DMS79 treated with DMSO at 0.1 percent for 48 hours (cell line): ENCODE results near the gene NUP62.
"Not testable (repeated sequence)": the region's sequence is repeated elsewhere in the genome, so short reads cannot be mapped to it uniquely, and the experiment has no call there.

ENCODE experiments used
- DNase-seq: peaks from one replicate; lab custom pipeline; 2025; lab: John Stamatoyannopoulos, UW

NUP62 gene

GRCh38 chr19:49929121-49929610 is at the start of gene NUP62, which contains the start of gene ATF5:
TSS of gene NUP62 (minus strand) at chr19:49929504. CDS start at chr19:49909807, 19,697 bp downstream.
TSS of gene ATF5 (plus strand) at chr19:49929205. CDS start at chr19:49930851, 1,646 bp downstream.
- DNase-seq, result peak; percentile 93

- DNase-seq, result no peak
Measured at GRCh38 chr19:49978324-49978723, 49.0 kb upstream of the NUP62 start.

GRCh38 chr19:49977881-49978280 is 48.6 kb upstream of the NUP62 start:
- DNase-seq, result no peak

- no peak for DNase-seq
Measured at GRCh38 chr19:49977076-49977475, 47.8 kb upstream of the NUP62 start.

- DNase-seq, result no peak
Measured at GRCh38 chr19:49976496-49976895, 47.2 kb upstream of the NUP62 start.

- DNase-seq, result no peak
Measured at GRCh38 chr19:49975051-49975450, 45.7 kb upstream of the NUP62 start.

GRCh38 chr19:49973987-49974386 is 44.7 kb upstream of the NUP62 start:
- no peak for DNase-seq

GRCh38 chr19:49972841-49973240 is 43.5 kb upstream of the NUP62 start:
- no peak for DNase-seq

- no peak for DNase-seq
Measured at GRCh38 chr19:49971991-49972411, 42.7 kb upstream of the NUP62 start.

- DNase-seq, result not testable (repeated sequence)
Measured at GRCh38 chr19:49969355-49969754, 40.1 kb upstream of the NUP62 start.

- DNase-seq, result no peak
Measured at GRCh38 chr19:49968279-49968922, 39.1 kb upstream of the NUP62 start.

- not testable (repeated sequence) for DNase-seq
Measured at GRCh38 chr19:49960980-49961379, 31.7 kb upstream of the NUP62 start, which contains the start of gene SIGLEC11. TSS of gene SIGLEC11 (minus strand) at chr19:49961172. CDS start at chr19:49961081, 91 bp downstream.

GRCh38 chr19:49959892-49960291 is 30.6 kb upstream of the NUP62 start:
- DNase-seq, result not testable (repeated sequence)

GRCh38 chr19:49958596-49958995 is 29.3 kb upstream of the NUP62 start:
- DNase-seq, result not testable (repeated sequence)

- DNase-seq, result not testable (repeated sequence)
Measured at GRCh38 chr19:49958144-49958543, 28.8 kb upstream of the NUP62 start.

GRCh38 chr19:49957262-49957915 is 28.1 kb upstream of the NUP62 start:
- no peak for DNase-seq

GRCh38 chr19:49956115-49956495 is 26.8 kb upstream of the NUP62 start:
- no peak for DNase-seq

GRCh38 chr19:49954933-49955332 is 25.6 kb upstream of the NUP62 start:
- no peak for DNase-seq

GRCh38 chr19:49954092-49954829 is 25.0 kb upstream of the NUP62 start:
- no peak for DNase-seq

- no peak for DNase-seq
Measured at GRCh38 chr19:49953416-49953815, 24.1 kb upstream of the NUP62 start.

GRCh38 chr19:49952906-49953305 is 23.6 kb upstream of the NUP62 start:
- no peak for DNase-seq

- DNase-seq, result no peak
Measured at GRCh38 chr19:49952479-49952836, 23.2 kb upstream of the NUP62 start.
